Spleen (tissue), 7 donors: ENCODE results near the gene LRAT.

Experiments used
- POLR2A ChIP-seq, 3 donors: fragments of 450-650 bp; IDR thresholded peaks; one replicate each; pipeline ENCODE4 v1.5.1; 2017; ENCODE audit warnings: antibody characterized with exemption in 3 of 3, mild to moderate bottlenecking in 1 of 3
- TF ChIP-seq, protein P1 (sequence below), 11 experiments: fragments of 200-600 bp in 7 of 11; fragments of 450-650 bp in 4 of 11; sonication (generic) in 4 of 11; IDR thresholded peaks in 8 of 11; conservative IDR thresholded peaks in 3 of 11; 1 replicate in 7 of 11; 2 replicates in 4 of 11; pipeline versions ENCODE4 v1.4.0 to v1.8.0; 2016 to 2021; ENCODE audit warnings: antibody characterized with exemption in 11 of 11, inconsistent platforms in 4 of 11, mild to moderate bottlenecking in 1 of 11
- donor health status: DM: no; HTN: no; CAD: no; lungs with moderate emphysema.
- donor health status: DM: no; HTN: no; CAD: no.
- donor health status: DM: no; HTN: no; CAD: no.

GRCh38 chr4:154743683-154744340 lies at the start of gene LRAT:
- TF ChIP-seq, protein P1, sequence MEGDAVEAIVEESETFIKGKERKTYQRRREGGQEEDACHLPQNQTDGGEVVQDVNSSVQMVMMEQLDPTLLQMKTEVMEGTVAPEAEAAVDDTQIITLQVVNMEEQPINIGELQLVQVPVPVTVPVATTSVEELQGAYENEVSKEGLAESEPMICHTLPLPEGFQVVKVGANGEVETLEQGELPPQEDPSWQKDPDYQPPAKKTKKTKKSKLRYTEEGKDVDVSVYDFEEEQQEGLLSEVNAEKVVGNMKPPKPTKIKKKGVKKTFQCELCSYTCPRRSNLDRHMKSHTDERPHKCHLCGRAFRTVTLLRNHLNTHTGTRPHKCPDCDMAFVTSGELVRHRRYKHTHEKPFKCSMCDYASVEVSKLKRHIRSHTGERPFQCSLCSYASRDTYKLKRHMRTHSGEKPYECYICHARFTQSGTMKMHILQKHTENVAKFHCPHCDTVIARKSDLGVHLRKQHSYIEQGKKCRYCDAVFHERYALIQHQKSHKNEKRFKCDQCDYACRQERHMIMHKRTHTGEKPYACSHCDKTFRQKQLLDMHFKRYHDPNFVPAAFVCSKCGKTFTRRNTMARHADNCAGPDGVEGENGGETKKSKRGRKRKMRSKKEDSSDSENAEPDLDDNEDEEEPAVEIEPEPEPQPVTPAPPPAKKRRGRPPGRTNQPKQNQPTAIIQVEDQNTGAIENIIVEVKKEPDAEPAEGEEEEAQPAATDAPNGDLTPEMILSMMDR (IDR thresholded peaks at IDR 0.05 in 8 of 11, conservative IDR thresholded peaks at IDR 0.05 in 3 of 11), result no peak
- TF ChIP-seq POLR2A (IDR thresholded peaks at IDR 0.05), result no peak
